Measurements from ENCODE around the gene TMEM208.

Gene TMEM208

GRCh38 chr16:67226804-67227566, at the start of gene TMEM208:
TSS of gene TMEM208 (plus strand) at chr16:67227130. CDS start at chr16:67227219, 89 bp downstream.
- DNase-seq = peak; percentile 97

- DNase-seq = no peak
Observed at GRCh38 chr16:67177743-67178699, 48.9 kb upstream of the TMEM208 start.

GRCh38 chr16:67179421-67180080, 47.4 kb upstream of the TMEM208 start:
- no peak for DNase-seq

- no peak for DNase-seq
Observed at GRCh38 chr16:67180166-67180565, 46.8 kb upstream of the TMEM208 start.

GRCh38 chr16:67181346-67181745, 45.6 kb upstream of the TMEM208 start:
- no peak for DNase-seq

GRCh38 chr16:67182288-67182687, 44.6 kb upstream of the TMEM208 start:
- no peak for DNase-seq

GRCh38 chr16:67183284-67183626, 43.7 kb upstream of the TMEM208 start:
- no peak for DNase-seq

GRCh38 chr16:67183627-67184452, 43.1 kb upstream of the TMEM208 start, which contains the start of gene MATCAP1:
TSS of gene MATCAP1 (minus strand) at chr16:67183963. CDS start at chr16:67180610, 3,353 bp downstream.
- peak; percentile 86 for DNase-seq

- DNase-seq = no peak
Observed at GRCh38 chr16:67184453-67184994, 42.4 kb upstream of the TMEM208 start.

- peak; percentile 66 for DNase-seq
Observed at GRCh38 chr16:67184995-67185650, 41.8 kb upstream of the TMEM208 start.

- DNase-seq = no peak
Observed at GRCh38 chr16:67185651-67186134, 41.2 kb upstream of the TMEM208 start.

GRCh38 chr16:67186550-67186950, 40.4 kb upstream of the TMEM208 start:
- no peak for DNase-seq

- no peak for DNase-seq
Observed at GRCh38 chr16:67187175-67187890, 39.6 kb upstream of the TMEM208 start.

GRCh38 chr16:67188323-67188722, 38.6 kb upstream of the TMEM208 start:
- no peak for DNase-seq

GRCh38 chr16:67188798-67189197, 38.1 kb upstream of the TMEM208 start:
- no peak for DNase-seq

- no peak for DNase-seq
Observed at GRCh38 chr16:67190041-67190440, 36.9 kb upstream of the TMEM208 start, which contains the start of gene EXOC3L1. TSS of gene EXOC3L1 (minus strand) at chr16:67190136. CDS start at chr16:67189676, 460 bp downstream.

GRCh38 chr16:67190448-67191399, 36.2 kb upstream of the TMEM208 start:
- DNase-seq = no peak

GRCh38 chr16:67191411-67191994, 35.4 kb upstream of the TMEM208 start:
- no peak for DNase-seq
